Neuronal stem cell (in vitro differentiated cells): ENCODE results near the gene VPREB1.
A peak's percentile ranks its signal among the peaks of the same experiment; 100 is the strongest.

ENCODE experiments used
- DNase-seq: peaks from one replicate; pipeline ENCODE4 v3.0.0-alpha.2; 2013; ENCODE audit warnings: low spot score
- H2AFZ ChIP-seq: one replicate; pipeline ENCODE4 v1.6.1; 2013; ENCODE audit warnings: mild to moderate bottlenecking, low read length, inconsistent platforms
- H2AK5ac ChIP-seq: 2 replicates; pipeline ENCODE4 v1.6.1; 2013; ENCODE audit warnings: low read depth, mild to moderate bottlenecking, inconsistent platforms, low read length, moderate library complexity, mixed read lengths
- H2BK120ac ChIP-seq: 2 replicates; pipeline ENCODE4 v1.6.1; 2013; ENCODE audit warnings: low read depth, mild to moderate bottlenecking, inconsistent platforms, low read length, moderate library complexity, mixed read lengths
- H2BK12ac ChIP-seq: one replicate; pipeline ENCODE4 v1.6.1; 2013; ENCODE audit warnings: low read length, inconsistent platforms
- H2BK15ac ChIP-seq: 2 replicates; pipeline ENCODE4 v1.6.1; 2013; ENCODE audit warnings: mild to moderate bottlenecking, low read length, inconsistent platforms, mixed read lengths
- H2BK5ac ChIP-seq: one replicate; pipeline ENCODE4 v1.6.1; 2013; ENCODE audit warnings: inconsistent platforms, mild to moderate bottlenecking, low read length, moderate library complexity
- H3K14ac ChIP-seq: one replicate; pipeline ENCODE4 v1.6.1; 2013; ENCODE audit warnings: low read length, inconsistent platforms
- H3K18ac ChIP-seq: 2 replicates; pipeline ENCODE4 v1.6.1; 2013; ENCODE audit warnings: low read length, inconsistent platforms
- H3K23ac ChIP-seq: 2 replicates; pipeline ENCODE4 v1.6.1; 2013; ENCODE audit warnings: low read depth, mild to moderate bottlenecking, mixed read lengths, low read length, inconsistent platforms; ENCODE audit not compliant: poor library complexity
- H3K27ac ChIP-seq: replicated peaks from 3 replicates; pipeline ENCODE4 v1.5.1; 2013; ENCODE audit warnings: low read length, inconsistent platforms
- H3K27me3 ChIP-seq, 3 experiments: 2 replicates each; pipeline ENCODE4 v1.6.1; 2013; ENCODE audit warnings: low read length in 3 of 3, mild to moderate bottlenecking in 2 of 3, inconsistent platforms in 1 of 3, low read depth in 1 of 3, mixed read lengths in 1 of 3, moderate library complexity in 1 of 3; ENCODE audit not compliant: control insufficient read depth in 3 of 3, insufficient read depth in 3 of 3
- H3K36me3 ChIP-seq, 2 donors: replicated peaks in 1 of 2; 2 replicates each; pipeline ENCODE4 v1.6.1; 2013; ENCODE audit warnings: low read length in 2 of 2; ENCODE audit not compliant: control insufficient read depth in 2 of 2, insufficient read depth in 2 of 2
- H3K4ac ChIP-seq: 2 replicates; pipeline ENCODE4 v1.6.1; 2013; ENCODE audit warnings: inconsistent platforms, mild to moderate bottlenecking, low read length, moderate library complexity
- H3K4me1 ChIP-seq, 2 donors: 1 replicate in 1 of 2; 2 replicates in 1 of 2; pipeline ENCODE4 v1.6.1; 2013; ENCODE audit warnings: low read length in 2 of 2, low read depth in 1 of 2; ENCODE audit not compliant: control insufficient read depth in 2 of 2, insufficient read depth in 1 of 2
- H3K4me2 ChIP-seq: one replicate; pipeline ENCODE4 v1.6.1; 2013; ENCODE audit warnings: mild to moderate bottlenecking, low read length, inconsistent platforms; ENCODE audit not compliant: insufficient read depth, poor library complexity, severe bottlenecking
- H3K4me3 ChIP-seq, 2 donors: 2 replicates each; pipeline ENCODE4 v1.5.1; 2013; ENCODE audit warnings: low read length in 2 of 2, mild to moderate bottlenecking in 2 of 2, inconsistent platforms in 1 of 2, moderate library complexity in 1 of 2
- H3K79me1 ChIP-seq: one replicate; pipeline ENCODE4 v1.6.1; 2013; ENCODE audit warnings: low read depth, mild to moderate bottlenecking, inconsistent platforms, low read length, moderate library complexity
- H3K9ac ChIP-seq: one replicate; pipeline ENCODE4 v1.6.1; 2013; ENCODE audit warnings: mild to moderate bottlenecking, low read depth, low read length, inconsistent platforms; ENCODE audit not compliant: poor library complexity
- H3K9me3 ChIP-seq, 2 donors: replicated peaks in 1 of 2; 2 replicates each; pipeline versions ENCODE3 to v1.6.1; 2013; ENCODE audit warnings: low read length in 2 of 2, mild to moderate bottlenecking in 2 of 2, inconsistent platforms in 1 of 2, low read depth in 1 of 2, mixed read lengths in 1 of 2, moderate library complexity in 1 of 2; ENCODE audit not compliant: control insufficient read depth in 2 of 2, insufficient read depth in 1 of 2
- H4K8ac ChIP-seq: one replicate; pipeline ENCODE4 v1.6.1; 2013; ENCODE audit warnings: low read depth, mild to moderate bottlenecking, inconsistent platforms, low read length, moderate library complexity
- H4K91ac ChIP-seq: one replicate; pipeline ENCODE4 v1.6.1; 2013; ENCODE audit warnings: low read length, low read depth, mild to moderate bottlenecking, inconsistent platforms; ENCODE audit not compliant: poor library complexity
- WGBS, 2 donors: extraction: QIAGEN DNeasy Blood & Tissue Kit; methylation state at CpG; one replicate each; pipeline ENCODE4 v1.1.7; 2013; ENCODE audit warnings: missing lambda C conversion rate in 2 of 2, mixed read lengths in 1 of 2; ENCODE audit not compliant: insufficient read length in 2 of 2, insufficient replicate concordance in 1 of 2; ENCODE audit errors: extremely low coverage in 2 of 2; 5-methylcytosine and 5-hydroxymethylcytosine counted together

VPREB1 gene

GRCh38 chr22:22210375-22210774, 34.2 kb upstream of the VPREB1 start:
- peaks cover 6 to 51% (median 46%) of the 10 kb centered on the region in 3 experiments for H3K27me3 ChIP-seq
- no peak for DNase-seq

GRCh38 chr22:22210889-22211833, 33.4 kb upstream of the VPREB1 start:
- no peaks in the 10 kb centered on the region for H3K9me3 ChIP-seq
- H3K27ac ChIP-seq: no peak overlapping the region
- no CpG with 5 or more reads among the region's 13 CpGs for WGBS, 2 donors
- no peaks in the 10 kb centered on the region for H3K4me1 ChIP-seq
- no peak overlapping the region for H2BK120ac ChIP-seq
- peaks cover 6 to 56% (median 53%) of the 10 kb centered on the region in 3 experiments for H3K27me3 ChIP-seq
- no peak overlapping the region for H4K91ac ChIP-seq
- H3K4me3 ChIP-seq: no peak overlapping the region
- no peak overlapping the region for H3K9ac ChIP-seq
- no peak overlapping the region for H4K8ac ChIP-seq
- no peak overlapping the region for H3K18ac ChIP-seq
- H3K36me3 ChIP-seq: no peaks in the 10 kb centered on the region
- H2BK5ac ChIP-seq: no peak overlapping the region
- H3K14ac ChIP-seq: no peak overlapping the region
- H3K23ac ChIP-seq: no peak overlapping the region
- no peak overlapping the region for H3K4me2 ChIP-seq
- H3K4ac ChIP-seq: no peak overlapping the region
- H2BK12ac ChIP-seq: no peak overlapping the region
- H2BK15ac ChIP-seq: no peak overlapping the region
- DNase-seq: no peak
- no peak overlapping the region for H2AFZ ChIP-seq
- no peaks in the 10 kb centered on the region for H3K79me1 ChIP-seq
- no peak overlapping the region for H2AK5ac ChIP-seq

More at GRCh38 chr22:22210375-22210774, 34.2 kb upstream of the VPREB1 start:
- no peak overlapping the region for H3K18ac ChIP-seq
- no peak overlapping the region for H3K27ac ChIP-seq
- H4K8ac ChIP-seq: no peak overlapping the region
- H2BK120ac ChIP-seq: no peak overlapping the region
- H3K23ac ChIP-seq: no peak overlapping the region
- no peak overlapping the region for H3K4ac ChIP-seq
- no peaks in the 10 kb centered on the region for H3K9me3 ChIP-seq
- H3K36me3 ChIP-seq: no peaks in the 10 kb centered on the region
- no peak overlapping the region for H3K4me3 ChIP-seq
- H2AK5ac ChIP-seq: no peak overlapping the region
- H2BK15ac ChIP-seq: no peak overlapping the region
- H2BK12ac ChIP-seq: no peak overlapping the region
- no peaks in the 10 kb centered on the region for H3K4me1 ChIP-seq
- no peak overlapping the region for H2BK5ac ChIP-seq
- no peak overlapping the region for H3K14ac ChIP-seq
- WGBS, 2 donors: no CpG with 5 or more reads among the region's 4 CpGs
- no peak overlapping the region for H4K91ac ChIP-seq
- no peaks in the 10 kb centered on the region for H3K79me1 ChIP-seq
- H3K9ac ChIP-seq: no peak overlapping the region
- H2AFZ ChIP-seq: no peak overlapping the region
- no peak overlapping the region for H3K4me2 ChIP-seq

GRCh38 chr22:22213231-22213630, 31.4 kb upstream of the VPREB1 start:
- no peak overlapping the region for H2AK5ac ChIP-seq
- H3K4me3 ChIP-seq: peak overlapping the region in 1 of 2 donors; percentile 10
- H3K27ac ChIP-seq: no peak overlapping the region
- H3K14ac ChIP-seq: no peak overlapping the region
- H3K4ac ChIP-seq: no peak overlapping the region
- no peaks in the 10 kb centered on the region for H3K36me3 ChIP-seq
- no peak overlapping the region for H4K91ac ChIP-seq
- H3K4me1 ChIP-seq: no peaks in the 10 kb centered on the region
- no peak overlapping the region for H2BK12ac ChIP-seq
- H3K18ac ChIP-seq: no peak overlapping the region
- no peak overlapping the region for H2AFZ ChIP-seq
- H3K27me3 ChIP-seq: peaks cover 4 to 54% (median 53%) of the 10 kb centered on the region in 3 experiments
- H3K23ac ChIP-seq: no peak overlapping the region
- H3K9me3 ChIP-seq: no peaks in the 10 kb centered on the region
- DNase-seq: no peak
- no peak overlapping the region for H2BK15ac ChIP-seq
- H3K79me1 ChIP-seq: no peaks in the 10 kb centered on the region
- no peak overlapping the region for H2BK120ac ChIP-seq
- WGBS, 2 donors: no CpG with 5 or more reads among the region's 5 CpGs
- no peak overlapping the region for H3K4me2 ChIP-seq
- no peak overlapping the region for H3K9ac ChIP-seq
- H2BK5ac ChIP-seq: no peak overlapping the region
- no peak overlapping the region for H4K8ac ChIP-seq

DNA sequence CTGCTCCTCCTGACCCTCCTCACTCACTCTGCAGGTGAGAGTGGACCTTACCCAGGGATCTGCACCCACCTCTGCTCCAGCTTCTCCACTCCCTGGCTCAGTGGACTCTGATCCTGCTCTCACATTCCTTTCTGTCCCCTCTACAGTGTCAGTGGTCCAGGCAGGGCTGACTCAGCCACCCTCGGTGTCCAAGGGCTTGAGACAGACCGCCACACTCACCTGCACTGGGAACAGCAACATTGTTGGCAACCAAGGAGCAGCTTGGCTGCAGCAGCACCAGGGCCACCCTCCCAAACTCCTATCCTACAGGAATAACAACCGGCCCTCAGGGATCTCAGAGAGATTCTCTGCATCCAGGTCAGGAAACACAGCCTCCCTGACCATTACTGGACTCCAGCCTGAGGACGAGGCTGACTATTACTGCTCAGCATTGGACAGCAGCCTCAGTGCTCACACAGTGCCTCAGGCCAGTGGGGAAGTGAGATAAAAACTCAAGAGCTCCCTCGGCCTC, 29.7 kb upstream of the VPREB1 start:
- no peak for DNase-seq
- Histone ChIP-seq H3K27ac (no peak overlapping the region), H3K9ac (no peak overlapping the region)

More for the DNA sequence above, 29.7 kb upstream of the VPREB1 start:
- Histone ChIP-seq H4K91ac (no peak overlapping the region), H2AK5ac (no peak overlapping the region), H2BK12ac (no peak overlapping the region), H2AFZ (no peak overlapping the region), H3K4ac (no peak overlapping the region), H3K4me2 (no peak overlapping the region), H3K14ac (no peak overlapping the region), H2BK120ac (no peak overlapping the region), H3K36me3 (no peaks in the 10 kb centered on the region), H3K23ac (peak overlapping the region; percentile 68), H3K18ac (no peak overlapping the region), H3K9me3 (peaks cover 0 to 3% of the 10 kb centered on the region in 2 donors), H3K4me3 (no peak overlapping the region), H3K79me1 (no peaks in the 10 kb centered on the region), H2BK15ac (no peak overlapping the region), H3K4me1 (no peaks in the 10 kb centered on the region), H2BK5ac (no peak overlapping the region), H4K8ac (no peak overlapping the region), H3K27me3 (peaks cover 3 to 62% (median 59%) of the 10 kb centered on the region in 3 experiments)
- no CpG with 5 or more reads among the region's 5 CpGs for WGBS, 2 donors
